GM19351 (cell line): ENCODE data around the gene FBXO48.

Experiments used
- ATAC-seq: cut with Tn5 transposase; IDR thresholded peaks from one replicate; pipeline ENCODE4 v1.9.1; 2021; ENCODE audit warnings: mild to moderate bottlenecking, moderate library complexity; ENCODE audit not compliant: unreplicated experiment

The FBXO48 gene

GRCh38 chr2:68467077-68467960 is at the start of gene FBXO48, which contains the start of gene APLF:
Gene FBXO48, minus strand, starts transcription at chr2:68467294. Its CDS starts 2,149 bp downstream, at chr2:68465145.
Gene APLF, plus strand, starts transcription at chr2:68467585. Its CDS starts 147 bp downstream, at chr2:68467732.
- ATAC-seq: peak; percentile 84

GRCh38 chr2:68516051-68516955 is 49.2 kb upstream of the FBXO48 start:
- ATAC-seq: no peak

- ATAC-seq: no peak
Measured at GRCh38 chr2:68514316-68514929, 47.3 kb upstream of the FBXO48 start.

- no peak for ATAC-seq
Measured at GRCh38 chr2:68512966-68513365, 45.9 kb upstream of the FBXO48 start.

GRCh38 chr2:68512326-68512725 is 45.2 kb upstream of the FBXO48 start:
- no peak for ATAC-seq

- ATAC-seq: no peak
Measured at GRCh38 chr2:68506170-68506569, 39.1 kb upstream of the FBXO48 start.

GRCh38 chr2:68505603-68506159 is 38.6 kb upstream of the FBXO48 start:
- no peak for ATAC-seq

GRCh38 chr2:68501768-68502167 is 34.7 kb upstream of the FBXO48 start:
- no peak for ATAC-seq

GRCh38 chr2:68500649-68501048 is 33.6 kb upstream of the FBXO48 start:
- ATAC-seq: no peak

GRCh38 chr2:68499133-68499532 is 32.0 kb upstream of the FBXO48 start:
- ATAC-seq: no peak

GRCh38 chr2:68491582-68491981 is 24.5 kb upstream of the FBXO48 start:
- no peak for ATAC-seq

- no peak for ATAC-seq
Measured at GRCh38 chr2:68489282-68489681, 22.2 kb upstream of the FBXO48 start.

- peak; percentile 77 for ATAC-seq
Measured at GRCh38 chr2:68488605-68489004, 21.5 kb upstream of the FBXO48 start.

GRCh38 chr2:68487773-68488355 is 20.8 kb upstream of the FBXO48 start:
- ATAC-seq: peak; percentile 60

GRCh38 chr2:68483011-68483410 is 15.9 kb upstream of the FBXO48 start:
- ATAC-seq: no peak

GRCh38 chr2:68482296-68482820 is 15.3 kb upstream of the FBXO48 start:
- no peak for ATAC-seq

- ATAC-seq: no peak
Measured at GRCh38 chr2:68478688-68479087, 11.6 kb upstream of the FBXO48 start.

GRCh38 chr2:68476454-68476853 is 9.4 kb upstream of the FBXO48 start:
- ATAC-seq: no peak

- no peak for ATAC-seq
Measured at GRCh38 chr2:68475576-68475975, 8.5 kb upstream of the FBXO48 start.

- no peak for ATAC-seq
Measured at GRCh38 chr2:68475110-68475509, 8.0 kb upstream of the FBXO48 start.
